ENCODE data around the gene FBXO34. TPM values are rescaled to one million over a fixed set of nuclear protein-coding genes. Genes with fewer than 3 reads are reported as not detected.

Gene FBXO34
- total RNA-seq, 2 experiments from 2014 or later = 26.3 to 28.8 TPM

DNA sequence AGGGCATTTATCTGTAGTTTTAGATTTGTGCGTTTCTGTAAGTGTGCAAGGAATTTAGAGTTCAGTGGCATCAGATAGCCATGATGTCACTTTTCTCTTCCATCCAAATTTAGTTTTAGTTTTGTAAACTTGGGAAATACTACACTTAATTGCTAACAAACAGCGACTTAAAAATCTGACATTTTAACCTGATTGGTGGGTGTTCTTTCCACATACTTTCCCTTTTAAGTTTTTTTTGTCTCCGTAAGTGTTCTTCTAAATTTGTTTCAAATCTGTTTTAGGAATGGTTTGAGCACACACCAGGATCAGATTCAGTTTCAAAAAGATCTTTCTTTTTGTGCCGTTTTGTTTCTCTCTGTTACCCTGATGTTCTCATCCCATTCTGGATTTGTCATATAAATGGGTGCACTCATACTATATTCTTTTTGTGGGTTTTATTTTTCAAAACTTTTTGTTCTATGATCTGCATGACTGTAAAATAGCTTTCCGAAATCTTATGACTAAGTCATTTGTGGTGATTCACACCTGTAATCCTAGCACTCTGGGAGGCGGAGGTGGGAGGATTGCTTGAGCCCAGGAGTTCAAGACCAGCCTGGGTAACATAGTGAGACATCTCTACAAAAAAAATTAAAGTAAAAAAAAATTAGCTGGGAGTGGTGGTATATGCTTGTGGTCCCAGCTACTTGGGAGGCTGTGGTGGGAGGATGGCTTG lies 58.9 kb downstream of the FBXO34 start:
- TF ChIP-seq EZH2phosphoT487 (IDR thresholded peaks at IDR 0.05; ENCODE audit: borderline replicate concordance, low read depth, low read length) = no peak
- no peak for DNase-seq (ENCODE audit: low spot score)
- ChIA-PET POLR2A (interaction anchor here (1.0 kb wide), 1 partner anchor 10 kb away, joined by 3 read pairs; no protein-coding TSS in a partner anchor), CTCF (ENCODE audit: unreplicated experiment) (no interaction called here)
- H2AFZ ChIP-seq (ENCODE audit: low read length) = no peak overlapping the region
- peaks cover 14% of the 10 kb centered on the region; the same call in 1 of the 2 replicates for H3K79me2 ChIP-seq (ENCODE audit: insufficient read depth, low read depth, low read length)
- intact Hi-C loops (cut with micrococcal nuclease; ENCODE audit: unreplicated experiment) = no loop called here
- no peaks in the 10 kb centered on the region for H3K9me3 ChIP-seq (ENCODE audit: low read length)
- no peak overlapping the region for H3K27ac ChIP-seq (ENCODE audit: low read depth, low read length, poor library complexity, severe bottlenecking)
- no peak overlapping the region for H3K4me2 ChIP-seq (ENCODE audit: low read length)
- no peaks in the 10 kb centered on the region; the same call in 1 of the 2 replicates for H3K36me3 ChIP-seq (ENCODE audit: insufficient read depth, low read length)
- H3K4me1 ChIP-seq (ENCODE audit: insufficient read depth, low read length, poor library complexity, severe bottlenecking) = peaks cover 32% of the 10 kb centered on the region
- no peak overlapping the region for H3K4me3 ChIP-seq (ENCODE audit: low read depth, low read length, poor library complexity, severe bottlenecking)
- peaks cover 17% of the 10 kb centered on the region; the same call in 1 of the 2 replicates for H4K20me1 ChIP-seq (ENCODE audit: insufficient read depth, low read length)
- H3K9me2 ChIP-seq (ENCODE audit: insufficient read depth, low read length) = no peaks in the 10 kb centered on the region
- no TSS peak for BruUV-seq (replicated peaks)

DNA sequence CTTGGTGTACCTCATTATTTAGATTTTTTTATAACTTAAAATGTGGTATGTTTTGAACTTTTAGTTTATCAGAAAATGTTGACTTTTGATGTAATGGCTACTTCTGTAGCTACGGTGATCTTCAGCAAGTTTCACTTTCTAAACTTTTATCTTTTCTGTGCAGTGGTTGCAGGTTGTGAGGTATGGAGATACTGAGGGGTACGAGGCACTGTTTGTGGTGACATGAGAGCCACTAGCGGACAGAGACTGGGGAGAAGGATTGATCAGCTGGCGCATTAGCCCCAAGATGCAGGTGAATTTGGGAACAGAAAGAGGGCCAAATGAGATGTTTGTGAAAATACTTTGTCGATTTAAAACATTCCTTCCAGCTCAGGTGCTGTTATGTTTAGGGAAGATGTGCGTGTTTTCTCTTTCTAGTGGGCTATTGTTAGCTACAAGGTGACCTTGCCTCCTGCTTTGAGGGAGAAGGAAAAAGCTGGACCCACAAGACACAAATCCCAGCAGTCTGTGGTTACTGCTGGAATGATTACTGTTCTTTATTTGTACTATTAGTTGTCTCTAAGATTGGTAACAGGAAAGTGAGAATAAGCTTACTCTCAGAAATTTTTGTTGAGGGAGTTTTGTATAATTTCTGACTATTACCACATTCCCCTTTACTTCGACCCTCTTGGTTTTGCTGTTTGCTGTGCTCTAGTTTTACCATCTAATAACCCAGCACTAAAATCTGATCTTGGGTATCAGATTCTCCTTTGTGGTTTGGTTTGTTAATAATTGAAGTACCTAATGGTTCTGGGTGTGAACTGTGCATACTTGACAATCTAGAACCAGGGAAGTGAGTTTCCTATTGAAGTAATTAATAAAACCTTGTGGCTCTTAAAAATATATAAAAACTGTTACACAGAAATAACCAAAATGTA lies 61.7 kb downstream of the FBXO34 start:
- H3K27ac ChIP-seq (ENCODE audit: low read depth, low read length, poor library complexity, severe bottlenecking) = no peak overlapping the region
- peaks cover 17% of the 10 kb centered on the region for H3K4me1 ChIP-seq (ENCODE audit: insufficient read depth, low read length, poor library complexity, severe bottlenecking)
- H3K4me2 ChIP-seq (ENCODE audit: low read length) = peak overlapping the region; percentile 61
- H2AFZ ChIP-seq (ENCODE audit: low read length) = no peak overlapping the region
- ChIA-PET CTCF (ENCODE audit: unreplicated experiment) (no interaction called here), POLR2A (interaction anchor here (0.5 to 1.6 kb wide), 6 partner anchors 15 to 79 kb away, joined by 3 to 4 read pairs (median 4); no protein-coding TSS in a partner anchor)
- no peaks in the 10 kb centered on the region for H3K9me3 ChIP-seq (ENCODE audit: low read length)
- no peaks in the 10 kb centered on the region; the same call in 1 of the 2 replicates for H3K36me3 ChIP-seq (ENCODE audit: insufficient read depth, low read length)
- H4K20me1 ChIP-seq (ENCODE audit: insufficient read depth, low read length) = peaks cover 17% of the 10 kb centered on the region; the same call in 1 of the 2 replicates
- peak overlapping the region; percentile 29 for H3K4me3 ChIP-seq (ENCODE audit: low read depth, low read length, poor library complexity, severe bottlenecking)
- intact Hi-C loops (cut with micrococcal nuclease; ENCODE audit: unreplicated experiment) = no loop called here
- no peaks in the 10 kb centered on the region for H3K9me2 ChIP-seq (ENCODE audit: insufficient read depth, low read length)
- TF ChIP-seq EZH2phosphoT487 (IDR thresholded peaks at IDR 0.05; ENCODE audit: borderline replicate concordance, low read depth, low read length) = no peak
- TF ChIP-seq, protein P1, sequence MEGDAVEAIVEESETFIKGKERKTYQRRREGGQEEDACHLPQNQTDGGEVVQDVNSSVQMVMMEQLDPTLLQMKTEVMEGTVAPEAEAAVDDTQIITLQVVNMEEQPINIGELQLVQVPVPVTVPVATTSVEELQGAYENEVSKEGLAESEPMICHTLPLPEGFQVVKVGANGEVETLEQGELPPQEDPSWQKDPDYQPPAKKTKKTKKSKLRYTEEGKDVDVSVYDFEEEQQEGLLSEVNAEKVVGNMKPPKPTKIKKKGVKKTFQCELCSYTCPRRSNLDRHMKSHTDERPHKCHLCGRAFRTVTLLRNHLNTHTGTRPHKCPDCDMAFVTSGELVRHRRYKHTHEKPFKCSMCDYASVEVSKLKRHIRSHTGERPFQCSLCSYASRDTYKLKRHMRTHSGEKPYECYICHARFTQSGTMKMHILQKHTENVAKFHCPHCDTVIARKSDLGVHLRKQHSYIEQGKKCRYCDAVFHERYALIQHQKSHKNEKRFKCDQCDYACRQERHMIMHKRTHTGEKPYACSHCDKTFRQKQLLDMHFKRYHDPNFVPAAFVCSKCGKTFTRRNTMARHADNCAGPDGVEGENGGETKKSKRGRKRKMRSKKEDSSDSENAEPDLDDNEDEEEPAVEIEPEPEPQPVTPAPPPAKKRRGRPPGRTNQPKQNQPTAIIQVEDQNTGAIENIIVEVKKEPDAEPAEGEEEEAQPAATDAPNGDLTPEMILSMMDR (conservative IDR thresholded peaks at IDR 0.05; ENCODE audit: low read length) = no peak
- peaks cover 20% of the 10 kb centered on the region; the same call in 1 of the 2 replicates for H3K79me2 ChIP-seq (ENCODE audit: insufficient read depth, low read depth, low read length)
- no peak for DNase-seq (ENCODE audit: low spot score)
- BruUV-seq (replicated peaks) = no TSS peak
